Fibroblast of villous mesenchyme (primary cell): Measurements from ENCODE around the gene ZMYND11. TPM values are rescaled to one million over a fixed set of nuclear protein-coding genes. Genes with fewer than 3 reads are reported as not detected.
A peak's percentile ranks its signal among the peaks of the same experiment; 100 is the strongest.

Source experiments
- DNase-seq: peaks from one replicate; pipeline ENCODE4 v3.0.0-alpha.2; 2010; ENCODE audit warnings: low read depth
- H3K4me3 ChIP-seq: 2 replicates; pipeline ENCODE4 v1.5.1; 2011; ENCODE audit warnings: low read depth, mild to moderate bottlenecking, low read length
- total RNA-seq: library from RNA; depleted of rRNA; stranded (reverse); fragments of >200 nt; gene quantifications from 2 replicates; pipeline ENCODE4 v1.2.3, GENCODE V29; 2012
- TF ChIP-seq, protein P1 (sequence below): IDR thresholded peaks from 2 replicates; pipeline ENCODE4 v1.5.1; 2012; ENCODE audit warnings: low read depth, mild to moderate bottlenecking, low read length; ENCODE audit not compliant: insufficient read depth

ZMYND11 gene
- total RNA-seq, 1 donor, result 53.5 TPM

DNA sequence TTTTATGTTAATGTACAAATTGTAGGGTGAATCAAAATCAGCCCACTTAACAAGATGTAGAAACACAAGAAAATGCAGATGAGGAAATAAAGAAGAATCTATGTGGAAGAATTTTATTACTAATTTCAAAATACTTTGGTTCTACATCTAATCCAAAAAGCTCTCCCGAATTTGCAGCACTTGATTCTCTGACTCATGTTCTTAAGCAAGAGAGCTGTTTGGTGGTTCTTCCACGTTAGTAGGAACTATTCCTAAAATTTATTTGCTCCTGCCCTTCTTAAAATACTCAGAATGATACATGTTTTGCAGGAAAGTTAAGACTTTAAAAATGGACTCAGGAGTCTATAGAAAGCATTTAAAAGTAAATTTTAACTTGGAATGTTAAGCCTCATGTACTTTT is 91.8 kb downstream of the ZMYND11 start:
- peak; percentile 66 for DNase-seq
- TF ChIP-seq, protein P1, sequence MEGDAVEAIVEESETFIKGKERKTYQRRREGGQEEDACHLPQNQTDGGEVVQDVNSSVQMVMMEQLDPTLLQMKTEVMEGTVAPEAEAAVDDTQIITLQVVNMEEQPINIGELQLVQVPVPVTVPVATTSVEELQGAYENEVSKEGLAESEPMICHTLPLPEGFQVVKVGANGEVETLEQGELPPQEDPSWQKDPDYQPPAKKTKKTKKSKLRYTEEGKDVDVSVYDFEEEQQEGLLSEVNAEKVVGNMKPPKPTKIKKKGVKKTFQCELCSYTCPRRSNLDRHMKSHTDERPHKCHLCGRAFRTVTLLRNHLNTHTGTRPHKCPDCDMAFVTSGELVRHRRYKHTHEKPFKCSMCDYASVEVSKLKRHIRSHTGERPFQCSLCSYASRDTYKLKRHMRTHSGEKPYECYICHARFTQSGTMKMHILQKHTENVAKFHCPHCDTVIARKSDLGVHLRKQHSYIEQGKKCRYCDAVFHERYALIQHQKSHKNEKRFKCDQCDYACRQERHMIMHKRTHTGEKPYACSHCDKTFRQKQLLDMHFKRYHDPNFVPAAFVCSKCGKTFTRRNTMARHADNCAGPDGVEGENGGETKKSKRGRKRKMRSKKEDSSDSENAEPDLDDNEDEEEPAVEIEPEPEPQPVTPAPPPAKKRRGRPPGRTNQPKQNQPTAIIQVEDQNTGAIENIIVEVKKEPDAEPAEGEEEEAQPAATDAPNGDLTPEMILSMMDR, result no peak
- H3K4me3 ChIP-seq, result no peak overlapping the region

DNA sequence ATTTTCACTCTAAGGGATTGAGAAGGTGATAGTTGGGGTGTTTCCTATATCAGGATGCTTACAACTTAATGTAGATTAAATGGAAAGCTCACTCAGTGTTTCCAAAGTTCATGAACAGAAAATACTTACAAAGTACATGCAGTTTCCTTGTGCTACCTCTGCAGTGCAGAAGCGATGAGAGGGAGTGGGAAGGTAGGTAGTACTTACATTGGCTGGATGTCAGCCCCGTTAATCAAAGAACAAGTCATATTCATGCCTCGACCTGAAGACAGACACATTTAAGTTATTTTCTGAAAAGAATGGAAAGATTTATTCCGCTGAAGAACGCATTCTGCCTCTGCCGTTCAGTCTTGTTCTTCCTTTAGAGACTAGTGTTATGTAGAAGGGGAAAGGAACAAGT is 93.1 kb downstream of the ZMYND11 start:
- TF ChIP-seq, protein P1, result no peak
- DNase-seq, result no peak
- no peak overlapping the region for H3K4me3 ChIP-seq

DNA sequence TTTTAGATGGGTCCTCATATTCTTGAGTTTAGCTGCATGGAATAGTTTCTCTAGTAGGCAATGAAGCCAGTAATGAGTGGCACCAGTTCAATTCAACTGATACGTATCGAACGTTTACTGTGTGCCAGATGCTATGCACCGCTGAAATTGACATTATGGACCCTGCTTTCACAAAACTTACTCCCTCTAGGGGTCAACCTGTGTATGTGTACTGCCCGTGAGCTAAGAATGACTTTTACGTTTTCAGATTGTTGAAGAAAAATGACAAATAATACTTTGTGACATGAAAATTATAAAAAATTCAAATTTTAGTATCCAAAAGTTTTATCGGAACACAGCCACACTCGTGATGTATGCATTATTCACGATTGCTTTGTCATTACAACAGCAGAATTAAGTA is 95.5 kb downstream of the ZMYND11 start:
- no peak overlapping the region for H3K4me3 ChIP-seq
- no peak for DNase-seq
- TF ChIP-seq, protein P1, result peak; percentile 56

DNA sequence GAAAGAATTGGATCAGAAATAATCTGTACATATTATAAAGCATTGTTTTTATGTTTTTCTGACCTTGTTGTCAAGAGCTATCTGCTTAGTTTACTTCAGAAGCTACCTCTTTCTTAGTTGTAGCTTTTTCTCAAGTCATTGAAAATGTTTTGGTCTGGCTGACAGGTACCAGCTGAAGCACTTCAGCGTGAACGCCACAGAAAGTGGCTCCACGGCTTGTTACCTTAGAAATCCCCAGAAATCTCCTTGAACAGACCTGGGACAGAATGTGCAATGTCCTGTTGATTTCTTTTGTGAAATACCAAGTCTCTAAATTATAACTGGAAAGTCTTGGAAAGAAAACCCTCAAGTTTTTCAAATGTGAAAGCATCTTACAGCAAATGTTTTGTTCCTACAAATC is 96.8 kb downstream of the ZMYND11 start:
- H3K4me3 ChIP-seq, result no peak overlapping the region
- DNase-seq, result no peak
- TF ChIP-seq, protein P1, result no peak

DNA sequence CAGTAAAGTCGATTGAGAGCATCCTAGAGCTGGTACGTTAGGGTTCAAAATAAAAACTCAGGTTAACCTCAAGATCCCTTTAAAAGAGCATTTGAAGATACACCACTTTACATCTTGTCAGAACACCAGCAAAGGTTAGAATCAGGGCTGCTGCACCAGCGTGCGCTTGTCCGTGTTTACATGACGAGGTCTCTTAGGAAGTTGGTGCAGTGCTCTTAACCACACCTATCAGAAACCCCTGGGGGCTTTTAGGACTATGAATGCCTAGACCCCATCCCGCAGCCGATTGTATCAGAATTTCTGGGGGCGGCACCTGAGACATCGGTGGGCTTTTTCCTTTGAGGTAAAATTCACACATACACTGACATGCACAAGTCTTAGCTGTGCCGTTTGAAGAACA is 97.6 kb downstream of the ZMYND11 start:
- TF ChIP-seq, protein P1, result no peak
- no peak for DNase-seq

DNA sequence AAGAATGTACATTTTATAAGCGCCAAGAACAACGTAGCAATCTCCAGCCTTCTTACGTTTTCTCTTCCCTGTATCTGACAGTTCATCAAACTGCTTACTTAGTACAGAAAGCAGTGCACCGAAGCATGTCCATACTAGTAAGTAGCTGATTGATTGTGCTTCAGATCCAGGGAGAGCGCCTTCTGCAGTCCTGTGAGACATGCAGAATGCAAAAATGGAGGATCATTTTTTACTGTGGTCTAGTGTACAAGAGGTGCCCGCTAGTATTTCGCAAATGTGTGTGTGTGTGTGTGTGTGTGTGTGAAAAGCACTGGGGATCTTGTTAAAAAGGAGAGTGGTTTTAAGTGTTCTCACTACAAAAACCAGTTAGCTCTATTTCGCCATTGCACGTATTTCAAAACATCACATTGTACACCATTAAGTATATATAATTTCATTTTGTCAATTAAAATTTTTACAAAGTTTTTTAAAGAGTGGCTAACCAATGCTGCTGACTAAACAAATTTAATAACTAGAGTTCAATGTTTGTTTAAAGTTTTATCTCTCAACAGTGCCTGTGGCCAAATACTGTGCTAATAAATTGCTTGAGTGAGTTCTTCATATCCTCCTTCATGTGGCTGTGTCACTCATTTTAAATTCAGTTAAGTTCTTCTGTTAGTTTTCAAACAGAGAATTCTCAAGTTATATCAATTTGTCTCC is 99.6 kb downstream of the ZMYND11 start:
- TF ChIP-seq, protein P1, result no peak
- no peak overlapping the region for H3K4me3 ChIP-seq
- peak; percentile 26 for DNase-seq

More for the DNA sequence above, 97.6 kb downstream of the ZMYND11 start:
- H3K4me3 ChIP-seq, result no peak overlapping the region

DNA sequence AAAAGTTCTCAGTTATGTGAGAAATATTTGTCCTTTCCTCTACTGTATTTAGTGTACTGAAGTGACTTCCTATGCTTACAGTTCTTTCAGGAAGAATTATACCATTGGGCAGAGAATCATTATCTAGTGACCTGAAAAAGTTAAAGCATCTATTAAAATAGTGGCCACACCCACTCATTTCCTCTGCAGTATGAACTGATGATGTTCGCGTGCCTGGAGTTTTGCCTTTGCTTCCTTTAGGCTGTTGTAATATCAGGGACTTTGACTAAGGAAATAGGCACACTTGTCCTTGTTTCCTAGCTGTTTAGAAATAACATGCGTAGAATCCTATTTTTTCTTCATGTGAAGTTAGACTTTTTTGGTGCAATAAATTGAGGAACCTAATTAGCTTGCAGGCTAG is 100.7 kb downstream of the ZMYND11 start:
- no peak overlapping the region for H3K4me3 ChIP-seq
- TF ChIP-seq, protein P1, result no peak
- DNase-seq, result peak; percentile 11
